Endothelial cell of umbilical vein (primary cell): ENCODE results near the gene BRCA2. TPM values are rescaled to one million over a fixed set of nuclear protein-coding genes. Genes with fewer than 3 reads are reported as not detected.

Experiments
- BruUV-seq: library from RNA; stranded (reverse); fragments of 400-500 nt; replicated peaks from 2 replicates; lab custom pipeline; 2021; lab: Mats Ljungman, UMichigan
- CTCF ChIA-PET: fragments of 300-600, 350-600 bp; sonication (Branson Sonifier 250); formaldehyde crosslinking; loops from one replicate; lab custom pipeline; 2021; ENCODE audit warnings: antibody characterized with exemption, inconsistent platforms; lab: Charles Lee
- POLR2A ChIA-PET: fragments of 300-600, 350-600 bp; sonication (Branson Sonifier 250); formaldehyde crosslinking; loops from one replicate; lab custom pipeline; 2021; ENCODE audit warnings: antibody characterized with exemption, inconsistent platforms; lab: Charles Lee
- DNase-seq: peaks from one replicate; pipeline ENCODE4 v3.0.0-alpha.2; 2011; ENCODE audit warnings: low read depth, low spot score
- FAIRE-seq: peaks from 2 replicates; lab custom pipeline; 2011; peaks lifted over from hg19 to GRCh38; lab: Jason Lieb, UNC
- H2AFZ ChIP-seq: 2 replicates; pipeline ENCODE4 v1.6.0; 2012; ENCODE audit warnings: low read depth, low read length, control low read depth, inconsistent platforms
- H3K27ac ChIP-seq: 2 replicates; pipeline ENCODE4 v1.5.1; 2011; ENCODE audit warnings: low read depth, mild to moderate bottlenecking, control low read depth, low read length, moderate library complexity; ENCODE audit not compliant: insufficient read depth
- H3K27me3 ChIP-seq, 2 experiments: 2 replicates each; pipeline versions ENCODE4 v1.6.0 to v1.6.1; 2011; ENCODE audit warnings: low read length in 2 of 2, mixed read lengths in 1 of 2; ENCODE audit not compliant: control insufficient read depth in 2 of 2, insufficient read depth in 2 of 2
- H3K36me3 ChIP-seq, 2 experiments: 2 replicates in 1 of 2; 3 replicates in 1 of 2; pipeline ENCODE4 v1.5.1; 2011; ENCODE audit warnings: low read length in 2 of 2, mild to moderate bottlenecking in 1 of 2, moderate library complexity in 1 of 2; ENCODE audit not compliant: control insufficient read depth in 2 of 2, insufficient read depth in 2 of 2; ENCODE audit errors: extremely low read depth in 1 of 2
- H3K4me1 ChIP-seq: 3 replicates; pipeline ENCODE4 v1.5.1; 2011; ENCODE audit warnings: mild to moderate bottlenecking, low read length; ENCODE audit not compliant: control insufficient read depth, insufficient read depth; ENCODE audit errors: extremely low read depth
- H3K4me2 ChIP-seq: 2 replicates; pipeline ENCODE4 v1.6.1; 2011; ENCODE audit warnings: low read length, control low read depth, mixed read lengths; ENCODE audit not compliant: insufficient read depth
- H3K4me3 ChIP-seq, 3 experiments: fragments of 200-600 bp in 1 of 3; sonication (generic), shearing (Covaris generic) in 1 of 3; replicated peaks in 1 of 3; 2 replicates each; pipeline ENCODE4 v1.5.1; 2011 to 2016; ENCODE audit warnings: control low read depth in 3 of 3, low read length in 3 of 3, mild to moderate bottlenecking in 2 of 3, inconsistent platforms in 1 of 3, low read depth in 1 of 3, moderate library complexity in 1 of 3; ENCODE audit not compliant: insufficient read depth in 1 of 3
- H3K79me2 ChIP-seq: 2 replicates; pipeline ENCODE4 v1.6.0; 2012; ENCODE audit warnings: low read length, inconsistent platforms; ENCODE audit not compliant: control insufficient read depth, insufficient read depth
- H3K9ac ChIP-seq: replicated peaks from 2 replicates; pipeline ENCODE3; 2011; ENCODE audit warnings: low read length, control low read depth; ENCODE audit not compliant: insufficient read depth; ENCODE audit errors: extremely low read depth
- H3K9me1 ChIP-seq: replicated peaks from 3 replicates; pipeline ENCODE4 v1.6.0; 2011; ENCODE audit warnings: mild to moderate bottlenecking, low read length; ENCODE audit not compliant: control insufficient read depth, insufficient read depth; ENCODE audit errors: extremely low read depth
- H3K9me3 ChIP-seq: replicated peaks from 2 replicates; pipeline ENCODE4 v1.5.1; 2012; ENCODE audit warnings: low read length, inconsistent platforms; ENCODE audit not compliant: control insufficient read depth, insufficient read depth
- H4K20me1 ChIP-seq: replicated peaks from 2 replicates; pipeline ENCODE3; 2011; ENCODE audit warnings: mild to moderate bottlenecking, low read length; ENCODE audit not compliant: control insufficient read depth, insufficient read depth; ENCODE audit errors: extremely low read depth
- EZH2 ChIP-seq: IDR thresholded peaks from 2 replicates; pipeline ENCODE4 v1.6.1; 2012; ENCODE audit warnings: borderline replicate concordance, low read depth, mild to moderate bottlenecking, moderate library complexity, low read length, inconsistent platforms; ENCODE audit not compliant: severe bottlenecking
- FOS ChIP-seq: IDR thresholded peaks from 2 replicates; pipeline ENCODE4 v1.6.1; 2011; ENCODE audit warnings: mild to moderate bottlenecking, low read length, moderate library complexity, borderline replicate concordance; ENCODE audit not compliant: insufficient read depth
- GATA2 ChIP-seq: IDR thresholded peaks from 2 replicates; pipeline ENCODE4 v1.7.0; 2011; ENCODE audit warnings: low read depth, mild to moderate bottlenecking, moderate library complexity, mixed read lengths, low read length; ENCODE audit not compliant: insufficient read length, insufficient read depth
- JUN ChIP-seq: IDR thresholded peaks from 2 replicates; pipeline ENCODE4 v1.6.1; 2011; ENCODE audit warnings: borderline replicate concordance, low read depth; ENCODE audit not compliant: insufficient read length, insufficient read depth
- MYC ChIP-seq: IDR thresholded peaks from one replicate; pipeline ENCODE4 v1.6.1; 2011; ENCODE audit warnings: mild to moderate bottlenecking, low read depth, low read length
- POLR2A ChIP-seq: IDR thresholded peaks from 2 replicates; pipeline ENCODE4 v1.6.1; 2012; ENCODE audit warnings: low read depth, mild to moderate bottlenecking, control low read depth, low read length
- POLR2AphosphoS5 ChIP-seq: IDR thresholded peaks from 2 replicates; pipeline ENCODE4 v1.6.1; 2012; ENCODE audit warnings: low read depth, mild to moderate bottlenecking, control low read depth, low read length, moderate library complexity; ENCODE audit not compliant: insufficient read depth
- dilution Hi-C: fragments of 300-500 bp; cut with MboI; formaldehyde crosslinking; loops from one replicate; pipeline ENCODE4 v1.15.0; 2019; ENCODE audit warnings: low sequenced_read_pairs; ENCODE audit not compliant: extremely low pct_ligation_motif_present
- intact Hi-C: fragments of 100-400 bp; cut with micrococcal nuclease; formaldehyde crosslinking; loops from one replicate; pipeline ENCODE4 v1.10.0; 2022
- polyA plus RNA-seq, 4 experiments: library from polyadenylated mRNA; depleted of rRNA in 3 of 4; stranded (reverse) in 3 of 4; unstranded in 1 of 4; fragments of >200 nt; gene quantifications; 2 replicates each; pipeline versions ENCODE4 v1.2.1 to v1.2.3, GENCODE V29; 2011 to 2012; ENCODE audit warnings: missing spikeins in 1 of 4
- total RNA-seq: library from RNA; stranded (reverse); gene quantifications from 2 replicates; pipeline ENCODE4 v1.2.3, GENCODE V29; 2021
- TF ChIP-seq, protein P1 (sequence below): IDR thresholded peaks from 2 replicates; pipeline ENCODE4 v1.6.1; 2011; ENCODE audit not compliant: insufficient read depth, insufficient read length
- TF ChIP-seq, protein P2 (sequence below), 2 donors: IDR thresholded peaks; 1 replicate in 1 of 2; 2 replicates in 1 of 2; pipeline ENCODE4 v1.5.1; 2011; ENCODE audit warnings: low read length in 2 of 2, mild to moderate bottlenecking in 2 of 2, moderate library complexity in 2 of 2, control low read depth in 1 of 2, inconsistent platforms in 1 of 2, low read depth in 1 of 2; ENCODE audit not compliant: insufficient read depth in 1 of 2; ENCODE audit errors: extremely low read depth in 1 of 2

The BRCA2 gene
- total and polyA plus RNA-seq, 2 donors (not counting 3 experiments of a cell fraction or from before 2014, with no cell fraction given), result 2.9 to 17.5 TPM

DNA sequence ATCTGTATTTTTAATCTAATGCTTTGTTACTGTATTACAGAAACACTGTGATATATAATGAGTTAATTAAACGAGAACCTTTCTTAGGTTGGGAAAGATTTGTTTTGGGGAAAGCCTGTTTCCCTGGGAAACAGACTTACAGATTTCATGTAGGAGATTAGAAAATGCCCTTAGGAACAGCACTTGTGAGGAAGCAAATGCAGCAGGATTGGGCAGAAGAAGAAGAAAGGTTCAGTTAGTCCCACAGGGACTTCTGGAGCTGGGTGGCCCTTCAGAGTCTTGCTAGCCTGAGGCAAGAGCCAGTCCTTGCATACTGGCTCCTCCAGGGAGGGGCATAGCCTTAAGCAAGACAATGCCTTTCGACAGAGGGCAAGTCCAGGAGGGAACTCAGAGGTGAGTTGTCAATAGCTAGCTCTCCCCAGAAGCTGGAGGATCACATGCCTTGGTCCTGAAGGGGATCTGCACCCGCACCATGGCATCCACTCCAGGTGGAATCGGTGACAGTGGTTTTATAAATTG, 75.9 kb downstream of the BRCA2 start:
- no peak for FAIRE-seq
- intact Hi-C loops, result no loop called here
- dilution Hi-C loops, result no loop called here
- no peak for DNase-seq
- H3K9ac ChIP-seq, result no peak overlapping the region
- no peak overlapping the region for H2AFZ ChIP-seq
- no peaks in the 10 kb centered on the region for H3K79me2 ChIP-seq
- H3K4me3 ChIP-seq, result no peak overlapping the region
- H3K27me3 ChIP-seq, result no peaks in the 10 kb centered on the region
- no peaks in the 10 kb centered on the region for H3K9me1 ChIP-seq
- no peaks in the 10 kb centered on the region for H3K9me3 ChIP-seq
- no peaks in the 10 kb centered on the region for H3K4me1 ChIP-seq
- CTCF ChIA-PET, result no interaction called here
- no peaks in the 10 kb centered on the region for H4K20me1 ChIP-seq
- POLR2A ChIA-PET, result no interaction called here
- H3K27ac ChIP-seq, result no peak overlapping the region
- TF ChIP-seq EZH2 (no peak), JUN (no peak), FOS (no peak), MYC (no peak), POLR2AphosphoS5 (no peak), POLR2A (no peak), GATA2 (no peak)
- TF ChIP-seq, protein P1, sequence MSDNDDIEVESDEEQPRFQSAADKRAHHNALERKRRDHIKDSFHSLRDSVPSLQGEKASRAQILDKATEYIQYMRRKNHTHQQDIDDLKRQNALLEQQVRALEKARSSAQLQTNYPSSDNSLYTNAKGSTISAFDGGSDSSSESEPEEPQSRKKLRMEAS, result no peak
- TF ChIP-seq, protein P2, sequence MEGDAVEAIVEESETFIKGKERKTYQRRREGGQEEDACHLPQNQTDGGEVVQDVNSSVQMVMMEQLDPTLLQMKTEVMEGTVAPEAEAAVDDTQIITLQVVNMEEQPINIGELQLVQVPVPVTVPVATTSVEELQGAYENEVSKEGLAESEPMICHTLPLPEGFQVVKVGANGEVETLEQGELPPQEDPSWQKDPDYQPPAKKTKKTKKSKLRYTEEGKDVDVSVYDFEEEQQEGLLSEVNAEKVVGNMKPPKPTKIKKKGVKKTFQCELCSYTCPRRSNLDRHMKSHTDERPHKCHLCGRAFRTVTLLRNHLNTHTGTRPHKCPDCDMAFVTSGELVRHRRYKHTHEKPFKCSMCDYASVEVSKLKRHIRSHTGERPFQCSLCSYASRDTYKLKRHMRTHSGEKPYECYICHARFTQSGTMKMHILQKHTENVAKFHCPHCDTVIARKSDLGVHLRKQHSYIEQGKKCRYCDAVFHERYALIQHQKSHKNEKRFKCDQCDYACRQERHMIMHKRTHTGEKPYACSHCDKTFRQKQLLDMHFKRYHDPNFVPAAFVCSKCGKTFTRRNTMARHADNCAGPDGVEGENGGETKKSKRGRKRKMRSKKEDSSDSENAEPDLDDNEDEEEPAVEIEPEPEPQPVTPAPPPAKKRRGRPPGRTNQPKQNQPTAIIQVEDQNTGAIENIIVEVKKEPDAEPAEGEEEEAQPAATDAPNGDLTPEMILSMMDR (IDR thresholded peaks at IDR 0.05; ENCODE audit: extremely low read depth in 1 of 2, insufficient read depth in 1 of 2, low read depth in 1 of 2, low read length in 2 of 2), result no peak
- H3K36me3 ChIP-seq, result no peaks in the 10 kb centered on the region
- H3K4me2 ChIP-seq, result no peak overlapping the region
- BruUV-seq, result no TSS peak
